GM19193 (cell line): Measurements from ENCODE around the gene AHCYL2.

Source experiments
- POLR2A ChIP-seq: IDR thresholded peaks from 4 replicates; pipeline ENCODE4 v1.6.1; 2011; ENCODE audit not compliant: insufficient read depth, insufficient read length; ENCODE audit errors: extremely low read depth

Gene AHCYL2

GRCh38 chr7:129381710-129382484 is 157.1 kb downstream of the AHCYL2 start:
- no peak for TF ChIP-seq POLR2A

DNA sequence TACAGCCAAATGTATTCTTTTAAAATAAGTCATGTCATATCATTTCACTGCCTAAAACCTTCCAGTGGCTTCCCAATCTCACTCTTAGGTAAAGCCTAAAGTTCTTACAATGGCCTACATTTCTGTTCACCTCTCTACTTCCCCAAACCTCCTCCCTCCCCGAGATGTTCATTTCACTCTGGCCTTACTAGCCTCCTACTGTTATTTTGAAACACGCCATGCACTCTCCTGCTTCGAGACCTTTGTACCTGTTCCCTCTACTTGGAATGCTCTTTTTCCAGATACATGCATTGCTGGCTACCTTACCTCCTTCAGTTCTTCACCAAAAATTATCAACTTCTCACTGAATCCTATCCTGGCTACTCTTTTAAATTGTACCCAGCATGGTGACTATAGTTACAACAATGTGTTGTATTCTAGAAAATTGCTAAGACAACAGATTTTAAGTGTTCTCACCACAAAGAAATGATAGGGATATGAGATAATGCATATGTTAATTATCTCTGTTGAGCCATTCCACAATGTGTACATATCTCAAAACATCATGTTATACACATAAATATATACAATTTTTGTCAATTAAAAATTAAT is 158.8 kb downstream of the AHCYL2 start:
- TF ChIP-seq POLR2A = no peak

DNA sequence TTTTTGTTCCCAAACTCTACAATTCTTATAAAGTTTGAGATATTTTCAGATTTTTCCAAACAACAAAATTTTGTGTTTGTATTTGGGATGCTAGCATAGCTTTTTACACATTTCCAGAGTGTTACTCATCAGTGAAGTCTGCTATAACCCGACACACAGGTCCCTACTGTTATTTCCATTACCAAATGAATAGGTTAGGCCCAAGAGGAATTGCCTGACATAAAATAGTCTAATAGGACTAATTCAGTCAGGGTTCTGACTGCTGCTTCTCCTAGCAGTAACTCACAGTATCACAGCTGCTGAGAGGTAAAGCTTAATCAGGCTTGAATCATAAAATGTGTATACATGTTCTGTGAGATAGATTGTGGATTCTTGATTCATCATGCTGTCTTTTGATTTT is 160.3 kb downstream of the AHCYL2 start:
- no peak for TF ChIP-seq POLR2A

DNA sequence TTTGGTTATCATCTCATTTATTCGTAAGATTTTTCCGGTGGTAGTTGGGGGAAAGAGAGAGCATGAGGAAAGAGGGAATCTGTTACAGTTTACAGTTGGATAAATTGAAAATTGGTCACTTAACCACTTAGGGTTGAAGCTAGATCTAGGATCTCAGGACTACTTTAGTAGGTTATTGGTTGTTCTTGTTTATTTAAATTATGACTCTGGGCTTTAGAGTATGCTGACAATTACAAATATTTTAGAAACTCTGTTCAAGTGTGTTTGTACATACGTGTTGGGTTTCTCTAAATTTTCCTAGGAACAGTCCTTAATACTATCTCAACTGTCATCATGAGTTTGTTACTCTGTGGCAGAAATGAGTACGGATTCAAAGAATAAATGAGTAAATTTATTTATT is 160.8 kb downstream of the AHCYL2 start:
- no peak for TF ChIP-seq POLR2A

- no peak for TF ChIP-seq POLR2A
These were observed 161.7 kb downstream of the AHCYL2 start for GRCh38 chr7:129386506-129386905.

GRCh38 chr7:129387537-129387936 is 162.7 kb downstream of the AHCYL2 start:
- TF ChIP-seq POLR2A = no peak

DNA sequence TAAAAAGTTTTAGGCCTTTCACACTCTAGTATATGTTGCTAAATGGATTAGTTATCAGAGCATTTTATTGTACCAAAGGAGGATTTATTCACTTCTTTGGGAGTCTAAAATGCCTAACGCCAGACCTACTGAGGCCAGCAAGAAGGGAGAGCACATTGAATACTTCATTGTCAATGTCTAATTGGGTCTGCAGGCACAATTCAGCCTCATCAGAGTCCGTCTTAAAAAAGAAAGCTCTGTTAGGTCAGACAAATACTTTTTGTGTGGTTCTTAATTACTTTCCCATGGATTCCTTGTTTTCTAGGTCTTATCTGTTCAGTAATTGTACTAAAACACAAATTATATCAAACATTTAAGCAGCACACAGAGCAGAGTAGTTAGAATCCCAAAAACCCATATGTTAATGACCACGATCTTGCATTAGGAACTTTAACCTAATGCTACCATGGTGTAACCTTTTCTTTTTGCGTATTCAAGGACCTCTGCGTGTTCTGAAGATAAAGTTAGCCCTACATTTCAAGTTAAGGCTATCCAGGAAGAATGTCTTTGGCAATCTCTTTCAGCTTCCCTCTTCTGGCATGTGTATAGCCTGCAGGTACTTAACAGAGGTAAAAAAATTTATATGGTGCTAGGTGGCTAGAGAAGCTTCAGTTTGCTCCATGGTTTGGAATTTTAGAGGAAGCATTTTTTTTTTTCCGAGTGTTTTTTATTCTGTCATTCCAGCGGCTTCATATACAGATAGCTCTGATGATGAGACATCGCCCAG is 163.7 kb downstream of the AHCYL2 start:
- no peak for TF ChIP-seq POLR2A

DNA sequence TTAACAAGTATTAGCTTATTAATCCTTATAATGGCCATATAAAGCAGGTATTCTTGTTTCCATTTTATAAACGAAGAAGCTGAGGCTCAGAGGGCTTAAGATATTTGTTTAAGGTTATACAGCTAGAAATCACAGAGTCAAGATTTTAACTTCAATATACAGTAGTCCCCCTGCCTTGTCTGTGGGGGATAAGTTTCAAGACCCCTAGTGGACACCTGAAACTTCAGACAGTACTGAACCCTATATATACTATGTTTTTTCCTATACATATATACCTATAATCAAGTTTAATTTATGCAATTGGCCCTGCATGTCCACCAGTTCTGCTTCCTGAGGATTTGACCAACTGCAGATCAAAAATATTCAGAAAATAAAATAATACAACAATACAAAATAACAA is 165.0 kb downstream of the AHCYL2 start:
- no peak for TF ChIP-seq POLR2A

DNA sequence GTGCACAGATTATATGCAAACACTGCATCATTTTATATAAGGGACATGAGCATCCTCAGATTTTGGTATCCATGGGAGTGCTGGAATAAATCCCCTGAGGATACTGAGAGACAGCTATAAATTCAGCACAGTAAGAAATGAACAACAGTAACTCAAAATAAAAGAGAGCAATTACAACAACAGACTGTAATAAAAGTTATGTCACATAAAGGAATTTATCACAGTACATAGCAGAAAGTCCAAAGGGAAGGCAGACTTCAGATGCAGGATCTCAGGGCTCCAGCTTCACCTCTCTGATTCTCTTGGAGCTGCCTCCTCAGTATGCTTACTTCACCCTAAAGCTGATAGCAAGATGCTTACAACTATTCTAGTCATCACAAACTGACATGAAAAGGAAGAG is 165.5 kb downstream of the AHCYL2 start:
- TF ChIP-seq POLR2A = no peak

DNA sequence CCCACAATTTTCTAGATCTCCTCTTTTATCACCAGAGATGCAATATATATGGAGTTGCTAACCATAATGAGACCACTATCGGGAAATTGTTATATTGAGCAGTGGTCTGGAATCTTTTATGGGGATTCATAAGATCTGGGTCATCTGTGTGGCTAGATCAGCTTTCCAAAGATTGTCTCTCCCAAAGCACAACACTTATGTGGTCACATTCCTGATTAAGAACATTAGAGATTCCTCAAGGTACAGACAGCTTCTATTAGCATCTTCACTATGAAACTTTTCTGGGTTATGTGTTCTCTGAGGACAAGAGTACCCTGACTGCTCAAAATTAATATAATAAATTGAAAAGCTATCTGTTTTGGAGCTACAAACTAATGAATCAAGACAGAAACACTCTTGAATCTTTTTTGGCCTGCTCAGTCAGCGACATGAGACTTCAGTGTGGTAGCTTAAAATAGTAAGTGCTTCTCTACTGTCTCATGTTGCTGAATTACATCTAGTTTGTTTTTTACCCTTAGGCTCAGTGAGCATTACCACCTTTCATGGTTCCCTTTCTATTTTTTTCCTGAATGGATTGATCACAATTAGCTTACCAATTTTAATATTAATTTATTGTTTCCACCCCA is 166.8 kb downstream of the AHCYL2 start:
- TF ChIP-seq POLR2A = no peak

DNA sequence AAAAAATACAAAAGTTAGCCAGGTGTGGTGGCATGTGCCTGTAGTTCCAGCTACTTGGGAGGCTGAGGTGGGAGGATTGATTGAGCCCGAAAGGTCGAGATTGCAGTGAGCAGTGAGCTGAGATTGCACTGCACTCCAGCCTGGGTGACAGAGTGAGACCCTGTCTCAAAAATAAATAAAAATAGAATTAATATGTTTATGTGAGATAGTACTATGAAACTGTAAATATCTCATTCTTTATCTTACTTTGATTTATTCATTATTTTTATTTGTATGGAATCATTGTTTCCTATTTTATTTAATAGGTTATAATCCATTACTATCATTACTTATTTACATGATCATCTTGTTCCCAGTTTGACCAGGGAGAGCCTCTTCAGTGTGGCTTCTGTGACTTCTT is 168.4 kb downstream of the AHCYL2 start:
- TF ChIP-seq POLR2A = no peak

- no peak for TF ChIP-seq POLR2A
These were observed 169.3 kb downstream of the AHCYL2 start for GRCh38 chr7:129394101-129394500.

- TF ChIP-seq POLR2A = no peak
These were observed 170.4 kb downstream of the AHCYL2 start for GRCh38 chr7:129394982-129395914.

DNA sequence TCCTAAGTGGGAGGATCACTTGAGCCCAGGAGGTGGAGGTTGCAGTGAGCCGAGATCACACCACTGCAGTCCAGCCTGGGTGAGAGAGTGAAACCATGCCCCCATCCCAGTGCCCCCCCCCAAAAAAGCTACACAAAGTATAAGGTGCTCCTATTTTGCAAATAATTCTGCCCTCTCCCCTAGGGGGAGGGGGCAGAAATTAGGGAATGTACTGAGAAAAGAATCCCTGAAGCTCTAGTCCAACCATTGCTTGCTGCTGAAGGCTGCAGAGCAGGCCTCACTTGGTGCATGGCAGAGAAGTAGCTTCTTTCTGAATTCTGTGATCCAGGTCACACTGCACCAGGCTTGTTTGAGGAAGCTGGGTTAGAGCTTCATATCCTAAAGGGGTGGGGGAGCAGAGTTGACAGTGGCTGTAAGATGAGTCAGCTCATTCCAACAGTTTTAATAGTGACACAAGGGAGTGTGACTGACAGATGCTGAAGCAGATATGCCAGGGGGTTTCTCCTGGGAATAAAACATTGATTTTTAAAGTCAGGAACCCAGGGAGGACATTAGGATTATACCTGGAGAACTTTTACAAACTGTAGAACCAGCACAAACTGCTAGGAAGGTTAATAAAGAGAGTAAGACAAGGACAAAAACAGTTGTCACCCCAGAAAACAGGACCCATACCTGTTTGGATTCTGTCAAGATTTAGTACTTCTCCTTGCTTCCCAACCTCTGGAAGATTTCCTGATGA is 176.6 kb downstream of the AHCYL2 start:
- no peak for TF ChIP-seq POLR2A
